HG02571 (cell line): ENCODE measurements around the gene S1PR4.
A peak's percentile ranks its signal among the peaks of the same experiment; 100 is the strongest.
"Not testable (repeated sequence)": the region's sequence is repeated elsewhere in the genome, so short reads cannot be mapped to it uniquely, and the experiment has no call there.

ENCODE experiments used
- ATAC-seq: cut with Tn5 transposase; IDR thresholded peaks from one replicate; pipeline ENCODE4 v1.9.1; 2021; ENCODE audit warnings: mild to moderate bottlenecking, moderate library complexity; ENCODE audit not compliant: unreplicated experiment

Gene S1PR4

GRCh38 chr19:3176715-3177501, 1.7 kb upstream of the S1PR4 start:
- no peak for ATAC-seq

GRCh38 chr19:3178973-3179738, 587 bp downstream of the S1PR4 start:
- no peak for ATAC-seq

- no peak for ATAC-seq
These were observed 1.2 kb downstream of the S1PR4 start for GRCh38 chr19:3179739-3180293.

- no peak for ATAC-seq
These were observed 5.4 kb downstream of the S1PR4 start for GRCh38 chr19:3183721-3184641.

GRCh38 chr19:3184847-3185460, 6.4 kb downstream of the S1PR4 start:
- peak; percentile 9 for ATAC-seq

GRCh38 chr19:3185461-3186159, 7.0 kb downstream of the S1PR4 start, which contains the start of gene NCLN:
Gene NCLN, plus strand, starts transcription at chr19:3185930. Its CDS starts 101 bp downstream, at chr19:3186031.
- peak; percentile 60 for ATAC-seq

GRCh38 chr19:3186160-3186688, 7.7 kb downstream of the S1PR4 start:
- ATAC-seq, result peak; percentile 15

- no peak for ATAC-seq
These were observed 8.5 kb downstream of the S1PR4 start for GRCh38 chr19:3186891-3187661.

GRCh38 chr19:3187662-3188511, 9.3 kb downstream of the S1PR4 start:
- ATAC-seq, result no peak

GRCh38 chr19:3188627-3189596, 10.3 kb downstream of the S1PR4 start:
- ATAC-seq, result no peak

- no peak for ATAC-seq
These were observed 11.3 kb downstream of the S1PR4 start for GRCh38 chr19:3189702-3190469.

- ATAC-seq, result no peak
These were observed 11.9 kb downstream of the S1PR4 start for GRCh38 chr19:3190470-3190770.

- no peak for ATAC-seq
These were observed 12.6 kb downstream of the S1PR4 start for GRCh38 chr19:3190921-3191805.

GRCh38 chr19:3191806-3192104, 13.2 kb downstream of the S1PR4 start:
- not testable (repeated sequence) for ATAC-seq

- no peak for ATAC-seq
These were observed 13.7 kb downstream of the S1PR4 start for GRCh38 chr19:3192228-3192635.
